OCI-LY3 (cell line): ENCODE results near the gene KIF1B.

Experiments used
- H2AFZ ChIP-seq: fragments of 200-600, 300-600 bp; shearing (Covaris generic); 2 replicates; pipeline ENCODE4 v1.6.0; 2014; ENCODE audit warnings: antibody characterized with exemption, low read depth, low read length
- H3K27ac ChIP-seq: fragments of 200-600, 300-600 bp; sonication (generic); 2 replicates; pipeline ENCODE4 v1.5.1; 2014; ENCODE audit warnings: mild to moderate bottlenecking, low read length, moderate library complexity, mixed read lengths
- H3K27me3 ChIP-seq: fragments of 200-600, 300-600 bp; sonication (generic); 2 replicates; pipeline ENCODE4 v1.6.1; 2014; ENCODE audit warnings: low read depth, low read length, mixed read lengths
- H3K36me3 ChIP-seq: fragments of 200-600, 300-600 bp; sonication (generic); replicated peaks from 2 replicates; pipeline ENCODE3; 2014; ENCODE audit warnings: low read depth, low read length, mixed read lengths
- H3K4me1 ChIP-seq: fragments of 300-600, 200-600 bp; sonication (generic); 2 replicates; pipeline ENCODE4 v1.6.1; 2014; ENCODE audit warnings: low read length, mixed read lengths
- H3K4me2 ChIP-seq: fragments of 200-600, 300-600 bp; sonication (generic); 2 replicates; pipeline ENCODE4 v1.6.1; 2014; ENCODE audit warnings: low read length, mixed read lengths
- H3K4me3 ChIP-seq: fragments of 300-600, 200-600 bp; sonication (generic); 2 replicates; pipeline ENCODE4 v1.5.1; 2014; ENCODE audit warnings: antibody characterized with exemption, mild to moderate bottlenecking, low read length, moderate library complexity
- H3K79me2 ChIP-seq: fragments of 300-600, 200-600 bp; shearing (Covaris generic); 2 replicates; pipeline ENCODE4 v1.6.1; 2014; ENCODE audit warnings: mild to moderate bottlenecking, low read length, mixed read lengths
- H3K9ac ChIP-seq: fragments of 300-600, 200-600 bp; shearing (Covaris generic); 2 replicates; pipeline ENCODE4 v1.6.0; 2014; ENCODE audit warnings: mild to moderate bottlenecking, low read length, moderate library complexity
- H3K9me3 ChIP-seq: fragments of 200-600, 300-600 bp; shearing (Covaris generic); 2 replicates; pipeline ENCODE4 v1.6.1; 2014; ENCODE audit warnings: low read length, mixed read lengths; ENCODE audit not compliant: insufficient read depth
- H4K20me1 ChIP-seq: fragments of 200-600, 300-600 bp; sonication (generic); 2 replicates; pipeline ENCODE4 v1.6.1; 2016; ENCODE audit warnings: low read length, mixed read lengths; ENCODE audit not compliant: insufficient read depth
- CTCF ChIP-seq: fragments of 200-600, 300-600 bp; sonication (generic); IDR thresholded peaks from 2 replicates; pipeline ENCODE4 v1.5.1; 2014; ENCODE audit warnings: antibody characterized with exemption, low read length, low read depth
- EZH2phosphoT487 ChIP-seq: fragments of 200-600 bp; shearing (Covaris generic); IDR thresholded peaks from 2 replicates; pipeline ENCODE4 v1.6.1; 2018; ENCODE audit warnings: antibody characterized with exemption, mixed run types, low read depth

Gene KIF1B

GRCh38 chr1:10340930-10341590, 130.7 kb downstream of the KIF1B start:
- H3K27ac ChIP-seq: no peak overlapping the region
- H3K4me2 ChIP-seq: no peak overlapping the region
- no peaks in the 10 kb centered on the region for H3K79me2 ChIP-seq
- H2AFZ ChIP-seq: no peak overlapping the region
- H4K20me1 ChIP-seq: no peaks in the 10 kb centered on the region
- H3K4me1 ChIP-seq: no peaks in the 10 kb centered on the region
- H3K9ac ChIP-seq: no peak overlapping the region
- TF ChIP-seq EZH2phosphoT487 (no peak), CTCF (no peak)
- no peaks in the 10 kb centered on the region for H3K27me3 ChIP-seq
- no peaks in the 10 kb centered on the region for H3K9me3 ChIP-seq
- H3K4me3 ChIP-seq: no peak overlapping the region
- no peaks in the 10 kb centered on the region for H3K36me3 ChIP-seq

- no peak for TF ChIP-seq CTCF
- TF ChIP-seq EZH2phosphoT487: no peak
- Histone ChIP-seq H2AFZ (no peak overlapping the region), H3K27ac (no peak overlapping the region), H3K4me2 (no peak overlapping the region), H3K9ac (no peak overlapping the region), H3K4me3 (no peak overlapping the region), H4K20me1 (no peaks in the 10 kb centered on the region), H3K9me3 (no peaks in the 10 kb centered on the region), H3K79me2 (no peaks in the 10 kb centered on the region), H3K4me1 (no peaks in the 10 kb centered on the region), H3K27me3 (no peaks in the 10 kb centered on the region), H3K36me3 (no peaks in the 10 kb centered on the region)
These were observed 136.7 kb downstream of the KIF1B start for GRCh38 chr1:10347109-10347508.

GRCh38 chr1:10353282-10353681, 142.9 kb downstream of the KIF1B start:
- TF ChIP-seq CTCF: no peak
- no peak for TF ChIP-seq EZH2phosphoT487
- Histone ChIP-seq H2AFZ (no peak overlapping the region), H3K27me3 (no peaks in the 10 kb centered on the region), H3K27ac (no peak overlapping the region), H3K4me3 (no peak overlapping the region), H3K9ac (no peak overlapping the region), H4K20me1 (no peaks in the 10 kb centered on the region), H3K36me3 (no peaks in the 10 kb centered on the region), H3K4me2 (no peak overlapping the region), H3K4me1 (no peaks in the 10 kb centered on the region), H3K79me2 (no peaks in the 10 kb centered on the region), H3K9me3 (no peaks in the 10 kb centered on the region)

- Histone ChIP-seq H3K79me2 (no peaks in the 10 kb centered on the region), H3K27me3 (no peaks in the 10 kb centered on the region), H3K4me1 (no peaks in the 10 kb centered on the region), H3K36me3 (no peaks in the 10 kb centered on the region), H4K20me1 (no peaks in the 10 kb centered on the region), H3K9me3 (no peaks in the 10 kb centered on the region), H3K9ac (no peak overlapping the region), H3K4me3 (no peak overlapping the region), H3K4me2 (no peak overlapping the region), H3K27ac (no peak overlapping the region), H2AFZ (no peak overlapping the region)
- TF ChIP-seq CTCF: no peak
- TF ChIP-seq EZH2phosphoT487: no peak
These were observed 143.3 kb downstream of the KIF1B start for GRCh38 chr1:10353693-10354092.
